Stimulated activated CD8-positive, alpha-beta memory T cell treated with anti-CD3 and anti-CD28 coated beads, Interleukin-4, amount 100 ng/mL, for 24 hours (primary cell): ENCODE results near the gene JMJD7.
A peak's percentile ranks its signal among the peaks of the same experiment; 100 is the strongest.

Source experiments
- DNase-seq: peaks from one replicate; pipeline ENCODE4 v3.0.0-alpha.2; 2020; ENCODE audit warnings: low read depth

JMJD7 gene

GRCh38 chr15:41827880-41828806 lies at the start of gene JMJD7:
JMJD7 (plus strand) TSS chr15:41828092; CDS start chr15:41828125, 33 bp downstream.
- peak; percentile 93 for DNase-seq

- DNase-seq: no peak
Measured at GRCh38 chr15:41778521-41778920, 49.4 kb upstream of the JMJD7 start.

GRCh38 chr15:41779662-41780157 lies 48.2 kb upstream of the JMJD7 start:
- DNase-seq: no peak

GRCh38 chr15:41780266-41780665 lies 47.6 kb upstream of the JMJD7 start:
- no peak for DNase-seq

- no peak for DNase-seq
Measured at GRCh38 chr15:41780727-41781126, 47.2 kb upstream of the JMJD7 start.

- no peak for DNase-seq
Measured at GRCh38 chr15:41782371-41783282, 45.3 kb upstream of the JMJD7 start.

GRCh38 chr15:41783296-41783695 lies 44.6 kb upstream of the JMJD7 start:
- DNase-seq: no peak

- DNase-seq: no peak
Measured at GRCh38 chr15:41788262-41788661, 39.6 kb upstream of the JMJD7 start.

- DNase-seq: no peak
Measured at GRCh38 chr15:41789236-41789635, 38.7 kb upstream of the JMJD7 start.

GRCh38 chr15:41789662-41790061 lies 38.2 kb upstream of the JMJD7 start:
- no peak for DNase-seq

GRCh38 chr15:41790169-41790568 lies 37.7 kb upstream of the JMJD7 start:
- no peak for DNase-seq

- DNase-seq: no peak
Measured at GRCh38 chr15:41790756-41791546, 36.9 kb upstream of the JMJD7 start.

GRCh38 chr15:41791547-41791937 lies 36.4 kb upstream of the JMJD7 start:
- no peak for DNase-seq

- no peak for DNase-seq
Measured at GRCh38 chr15:41792000-41792637, 35.8 kb upstream of the JMJD7 start.

GRCh38 chr15:41794081-41794480 lies 33.8 kb upstream of the JMJD7 start:
- no peak for DNase-seq

- DNase-seq: no peak
Measured at GRCh38 chr15:41795996-41796856, 31.7 kb upstream of the JMJD7 start.

GRCh38 chr15:41797201-41797944 lies 30.5 kb upstream of the JMJD7 start:
- DNase-seq: no peak

- DNase-seq: no peak
Measured at GRCh38 chr15:41798607-41799487, 29.0 kb upstream of the JMJD7 start.

- no peak for DNase-seq
Measured at GRCh38 chr15:41799488-41799805, 28.4 kb upstream of the JMJD7 start.
